HepG2 (cell line): ENCODE measurements around the gene DCLK1. TPM values are rescaled to one million over a fixed set of nuclear protein-coding genes. Genes with fewer than 3 reads are reported as not detected.

Experiments used
- ATF1 ChIP-seq: IDR thresholded peaks from 2 replicates; pipeline ENCODE4 v1.6.1; 2016; ENCODE audit warnings: mild to moderate bottlenecking, control low read depth
- FOXA1 ChIP-seq, 2 experiments: fragments of 450-650 bp in 1 of 2; sonication (generic) in 1 of 2; formaldehyde crosslinking in 1 of 2; IDR thresholded peaks; 2 replicates each; pipeline versions ENCODE4 v1.4.0 to v1.6.1; 2016 to 2020; ENCODE audit warnings: missing genetic modification reagents in 1 of 2
- TGIF2 ChIP-seq: IDR thresholded peaks from 2 replicates; pipeline ENCODE4 v1.6.1; 2016; ENCODE audit warnings: control low read depth, missing compliant biosample characterization
- THYN1 ChIP-seq: sonication (generic); formaldehyde crosslinking; IDR thresholded peaks from 2 replicates; pipeline ENCODE4 v1.8.1; 2023; ENCODE audit warnings: low read depth, mild to moderate bottlenecking, moderate library complexity, missing genetic modification reagents, borderline replicate concordance
- ZNF33B ChIP-seq: sonication (generic); formaldehyde crosslinking; IDR thresholded peaks from 2 replicates; pipeline ENCODE4 v1.5.1; 2020; ENCODE audit warnings: mild to moderate bottlenecking, missing genetic modification reagents
- ZNF414 ChIP-seq: sonication (generic); formaldehyde crosslinking; IDR thresholded peaks from 2 replicates; pipeline ENCODE4 v1.5.0; 2020; ENCODE audit warnings: missing genetic modification reagents
- ZNF512 ChIP-seq: sonication (generic); formaldehyde crosslinking; IDR thresholded peaks from 2 replicates; pipeline ENCODE4 v1.4.0; 2020; ENCODE audit warnings: mild to moderate bottlenecking, missing genetic modification reagents
- ZNF512B ChIP-seq: sonication (generic); formaldehyde crosslinking; IDR thresholded peaks from 2 replicates; pipeline ENCODE4 v1.5.1; 2020; ENCODE audit warnings: missing genetic modification reagents, mild to moderate bottlenecking, borderline replicate concordance
- ZNF547 ChIP-seq: sonication (generic); formaldehyde crosslinking; IDR thresholded peaks from 2 replicates; pipeline ENCODE4 v1.5.1; 2020; ENCODE audit warnings: mild to moderate bottlenecking, missing genetic modification reagents
- ZNF574 ChIP-seq: sonication (generic); formaldehyde crosslinking; IDR thresholded peaks from 2 replicates; pipeline ENCODE4 v1.4.0; 2020; ENCODE audit warnings: missing genetic modification reagents
- polyA plus RNA-seq, 8 experiments: library from polyadenylated mRNA; depleted of rRNA in 3 of 8; stranded (reverse) in 7 of 8; unstranded in 1 of 8; fragments of >200 nt; fragmentation: Illumina TruSeq in 4 of 8; extraction: Trizol in 4 of 8; gene quantifications; 2 replicates each; pipeline versions ENCODE4 v1.2.1 to v1.2.3, GENCODE V29; 2011 to 2016; ENCODE audit warnings: low read depth in 4 of 8, missing spikeins in 1 of 8, mixed read lengths in 1 of 8; ENCODE audit not compliant: insufficient read depth in 1 of 8
- total RNA-seq, 5 experiments: library from RNA; depleted of rRNA; stranded (reverse); fragments of >200 nt; fragmentation: Illumina TruSeq; extraction: Trizol; gene quantifications; 2 replicates each; pipeline ENCODE4 v1.2.3, GENCODE V29; 2016; ENCODE audit warnings: low read depth in 1 of 5

DCLK1 gene
- total and polyA plus RNA-seq, 2 of the 13 experiments (the other 11 are each of a cell fraction or from before 2014, with no cell fraction given): not detected

- TF ChIP-seq ZNF574 (CRISPR knock-in tag): no peak
- no peak for TF ChIP-seq ZNF414 (CRISPR knock-in tag)
- no peak for TF ChIP-seq ZNF547
- TF ChIP-seq ZNF33B: no peak
- no peak for TF ChIP-seq TGIF2
- TF ChIP-seq THYN1 (CRISPR knock-in tag): no peak
- TF ChIP-seq ZNF512B: no peak
- no peak for TF ChIP-seq ZNF512 (CRISPR knock-in tag)
- TF ChIP-seq ATF1 (CRISPR knock-in tag): no peak
- TF ChIP-seq FOXA1 (IDR thresholded peaks at IDR 0.05): no peak
- TF ChIP-seq FOXA1 (CRISPR knock-in tag; IDR thresholded peaks at IDR 0.05): no peak
- TF ChIP-seq, all 625 proteins: peak for 0
Observed at GRCh38 chr13:35990196-35990595, 141.0 kb downstream of the DCLK1 start (continued).
